ENCODE results near the gene ARV1. TPM values are rescaled to one million over a fixed set of nuclear protein-coding genes. Genes with fewer than 3 reads are reported as not detected.
"Not testable (repeated sequence)": the region's sequence is repeated elsewhere in the genome, so short reads cannot be mapped to it uniquely, and the experiment has no call there.

The ARV1 gene
- total RNA-seq, 6 experiments from 2014 or later = 9.2 to 18.7 (median 13.4) TPM

DNA sequence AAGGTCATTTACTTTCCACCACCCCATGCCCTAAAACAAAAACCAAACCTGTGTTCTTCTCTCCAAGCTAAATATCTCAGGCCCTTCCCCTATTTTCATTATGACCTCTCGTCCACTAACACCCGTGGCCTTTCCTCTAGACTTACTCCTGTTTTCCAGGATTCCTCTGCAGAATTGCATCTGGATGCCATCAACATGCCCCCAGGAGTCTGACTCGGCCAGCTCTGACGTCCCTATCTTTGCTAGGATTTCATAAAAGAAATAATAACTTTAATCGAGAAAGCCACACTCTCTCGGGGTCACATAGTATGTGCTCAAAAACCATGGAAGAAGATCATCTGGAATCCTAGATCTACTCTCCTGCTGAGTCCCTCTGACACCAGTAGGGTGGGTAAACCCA is 47.7 kb downstream of the ARV1 start:
- no peaks in the 10 kb centered on the region for H3K4me1 ChIP-seq
- no peak overlapping the region for H3K27ac ChIP-seq
- intact Hi-C loops (cut with DNase I) = no loop called here
- no peaks in the 10 kb centered on the region for H3K27me3 ChIP-seq
- H3K36me3 ChIP-seq = no peaks in the 10 kb centered on the region
- no peak for DNase-seq
- H3K4me3 ChIP-seq = no peak overlapping the region
- 87% methylated on average over 6 of the region's 6 CpGs for WGBS (ENCODE audit: insufficient coverage, low coverage, low lambda C conversion rate, missing lambda C conversion rate)
- no peak for TF ChIP-seq POLR2A (IDR thresholded peaks at IDR 0.05)
- TF ChIP-seq, protein P1, sequence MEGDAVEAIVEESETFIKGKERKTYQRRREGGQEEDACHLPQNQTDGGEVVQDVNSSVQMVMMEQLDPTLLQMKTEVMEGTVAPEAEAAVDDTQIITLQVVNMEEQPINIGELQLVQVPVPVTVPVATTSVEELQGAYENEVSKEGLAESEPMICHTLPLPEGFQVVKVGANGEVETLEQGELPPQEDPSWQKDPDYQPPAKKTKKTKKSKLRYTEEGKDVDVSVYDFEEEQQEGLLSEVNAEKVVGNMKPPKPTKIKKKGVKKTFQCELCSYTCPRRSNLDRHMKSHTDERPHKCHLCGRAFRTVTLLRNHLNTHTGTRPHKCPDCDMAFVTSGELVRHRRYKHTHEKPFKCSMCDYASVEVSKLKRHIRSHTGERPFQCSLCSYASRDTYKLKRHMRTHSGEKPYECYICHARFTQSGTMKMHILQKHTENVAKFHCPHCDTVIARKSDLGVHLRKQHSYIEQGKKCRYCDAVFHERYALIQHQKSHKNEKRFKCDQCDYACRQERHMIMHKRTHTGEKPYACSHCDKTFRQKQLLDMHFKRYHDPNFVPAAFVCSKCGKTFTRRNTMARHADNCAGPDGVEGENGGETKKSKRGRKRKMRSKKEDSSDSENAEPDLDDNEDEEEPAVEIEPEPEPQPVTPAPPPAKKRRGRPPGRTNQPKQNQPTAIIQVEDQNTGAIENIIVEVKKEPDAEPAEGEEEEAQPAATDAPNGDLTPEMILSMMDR (IDR thresholded peaks at IDR 0.05) = no peak
- H3K9me3 ChIP-seq = no peaks in the 10 kb centered on the region
- no peak for ATAC-seq

DNA sequence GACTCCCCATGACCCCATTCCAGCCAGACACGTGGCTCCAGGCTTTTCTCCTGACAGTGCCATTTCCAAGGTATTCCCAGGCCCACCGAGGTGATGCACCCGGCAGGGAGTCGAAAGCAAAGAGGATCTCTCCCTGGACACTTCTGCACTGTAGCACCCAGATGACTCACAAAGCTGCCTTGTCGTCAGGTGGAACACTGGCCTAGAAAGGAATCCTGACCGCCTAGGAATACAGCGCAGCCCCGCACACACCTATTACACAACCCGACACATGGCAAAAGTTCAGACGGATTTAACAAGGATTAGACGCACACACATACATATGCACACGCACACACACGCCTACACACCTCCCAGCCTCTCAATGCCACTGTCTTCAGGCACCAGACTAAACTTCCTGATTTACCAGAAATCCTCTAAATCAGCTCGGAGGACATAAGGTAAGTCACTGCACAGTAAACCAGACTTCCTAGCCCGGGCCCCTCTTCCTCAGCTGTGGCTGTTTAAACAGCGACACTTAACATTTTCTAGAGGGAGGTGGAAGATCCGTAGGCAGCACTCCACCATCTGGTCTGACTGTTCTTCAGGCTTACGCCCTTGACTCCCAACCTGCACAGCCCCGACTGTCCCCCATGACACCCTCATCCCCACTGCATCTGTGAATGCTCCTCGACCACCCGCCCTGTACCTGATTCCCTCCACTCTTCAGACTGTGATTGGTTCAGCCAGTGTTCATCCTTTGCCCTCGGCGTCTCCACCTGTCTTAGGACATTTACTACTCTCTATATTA is 48.4 kb downstream of the ARV1 start:
- Histone ChIP-seq H3K27me3 (no peaks in the 10 kb centered on the region), H3K27ac (no peak overlapping the region), H3K9me3 (no peaks in the 10 kb centered on the region), H3K4me3 (no peak overlapping the region), H3K4me1 (no peaks in the 10 kb centered on the region), H3K36me3 (no peaks in the 10 kb centered on the region)
- 76% methylated on average over 10 of the region's 23 CpGs for WGBS (ENCODE audit: insufficient coverage, low coverage, low lambda C conversion rate, missing lambda C conversion rate)
- intact Hi-C loops (cut with DNase I) = no loop called here
- ATAC-seq (no peak), DNase-seq (no peak)
- no peak for TF ChIP-seq POLR2A (IDR thresholded peaks at IDR 0.05)
- TF ChIP-seq, protein P1 (IDR thresholded peaks at IDR 0.05) = no peak

DNA sequence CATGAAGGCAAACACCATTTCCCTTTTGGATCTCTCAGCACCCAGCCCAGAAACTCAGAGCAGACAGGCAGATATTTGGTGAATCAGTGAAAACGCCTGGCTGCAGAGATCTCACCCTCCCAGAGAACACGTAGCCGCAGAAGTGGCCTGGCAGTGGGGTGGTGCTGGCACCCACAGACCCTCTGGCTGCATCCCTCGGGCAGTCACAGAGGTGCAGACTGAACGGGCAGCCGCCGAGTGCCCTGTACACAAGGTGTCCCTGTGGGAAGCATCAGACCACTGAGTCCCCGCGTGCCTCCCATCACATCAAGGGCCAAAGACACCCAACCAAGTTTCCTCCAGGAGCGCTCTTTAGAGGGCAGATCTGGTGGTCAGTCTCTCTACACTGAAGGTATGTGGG is 49.1 kb downstream of the ARV1 start:
- no peak for TF ChIP-seq POLR2A (IDR thresholded peaks at IDR 0.05)
- TF ChIP-seq, protein P1 (IDR thresholded peaks at IDR 0.05) = no peak
- Histone ChIP-seq H3K4me1 (no peaks in the 10 kb centered on the region), H3K36me3 (no peaks in the 10 kb centered on the region), H3K9me3 (no peaks in the 10 kb centered on the region), H3K4me3 (no peak overlapping the region), H3K27me3 (no peaks in the 10 kb centered on the region), H3K27ac (no peak overlapping the region)
- intact Hi-C loops (cut with DNase I) = no loop called here
- DNase-seq (no peak), ATAC-seq (no peak)
- 92% methylated on average over 4 of the region's 10 CpGs for WGBS (ENCODE audit: insufficient coverage, low coverage, low lambda C conversion rate, missing lambda C conversion rate)

DNA sequence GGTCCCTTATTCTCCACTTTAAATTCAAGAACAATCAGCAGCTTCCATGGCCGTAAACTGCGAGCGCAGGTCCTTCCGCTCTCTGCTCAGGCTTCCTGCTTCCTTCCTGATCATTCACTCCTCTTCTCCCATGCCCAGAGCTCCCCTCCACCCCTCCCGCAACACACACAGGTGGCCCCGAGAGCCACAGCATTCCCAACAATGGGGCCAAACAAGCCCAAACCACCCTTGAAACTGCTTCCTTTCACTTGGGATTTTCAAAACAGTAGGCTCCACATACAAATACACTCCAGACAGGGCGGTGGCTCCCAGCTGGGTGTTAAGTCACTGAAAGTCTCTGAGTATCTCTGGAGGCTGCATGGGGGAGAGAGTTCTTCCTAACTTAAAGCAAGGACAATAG is 49.8 kb downstream of the ARV1 start:
- intact Hi-C loops (cut with DNase I) = no loop called here
- no peak overlapping the region for H3K27ac ChIP-seq
- WGBS (ENCODE audit: insufficient coverage, low coverage, low lambda C conversion rate, missing lambda C conversion rate) = 48% methylated on average over 7 of the region's 7 CpGs
- no peaks in the 10 kb centered on the region for H3K9me3 ChIP-seq
- TF ChIP-seq, protein P1 (IDR thresholded peaks at IDR 0.05) = no peak
- no peak for TF ChIP-seq POLR2A (IDR thresholded peaks at IDR 0.05)
- no peak overlapping the region for H3K4me3 ChIP-seq
- no peaks in the 10 kb centered on the region for H3K36me3 ChIP-seq
- ATAC-seq (peak; percentile 25 to 57 (median 37)), DNase-seq (no peak)
- H3K27me3 ChIP-seq = no peaks in the 10 kb centered on the region
- H3K4me1 ChIP-seq = no peaks in the 10 kb centered on the region

DNA sequence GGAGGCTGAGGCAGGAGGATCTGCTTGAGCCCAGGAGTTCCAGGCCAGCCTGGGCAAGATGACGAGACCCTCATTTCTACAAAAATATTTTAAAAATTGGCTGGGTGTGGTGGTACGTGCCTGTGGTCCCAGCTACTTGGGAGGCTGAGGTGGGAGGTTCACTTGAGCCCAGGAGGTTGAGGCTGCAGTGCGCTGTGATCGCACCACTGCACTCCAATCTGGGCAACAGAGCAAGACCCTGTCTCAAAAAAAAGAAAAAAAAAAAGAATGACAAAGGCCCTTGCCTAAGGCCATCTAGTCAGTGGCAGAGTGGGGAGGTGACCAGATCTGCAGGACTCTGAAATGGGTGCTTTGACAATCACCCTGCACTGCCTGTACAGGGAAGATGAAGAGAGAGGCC is 50.4 kb downstream of the ARV1 start:
- not testable (repeated sequence) for H3K27ac ChIP-seq

More for the DNA sequence above, 50.4 kb downstream of the ARV1 start:
- H3K9me3 ChIP-seq; DNase-seq; ATAC-seq; H3K36me3 ChIP-seq; intact Hi-C loops (cut with DNase I); H3K27me3 ChIP-seq; H3K4me1 ChIP-seq; H3K4me3 ChIP-seq: not testable (repeated sequence)
- WGBS (ENCODE audit: insufficient coverage, low coverage, low lambda C conversion rate, missing lambda C conversion rate) = 86% methylated on average over 4 of the region's 4 CpGs
